ENCODE data around the gene ZCCHC7.
"Not testable (repeated sequence)": the region's sequence is repeated elsewhere in the genome, so short reads cannot be mapped to it uniquely, and the experiment has no call there.

The ZCCHC7 gene

GRCh38 chr9:37179576-37179975 is 59.2 kb downstream of the ZCCHC7 start:
- no peak for DNase-seq

- no peak for DNase-seq
These were observed 59.8 kb downstream of the ZCCHC7 start for GRCh38 chr9:37180138-37180537.

GRCh38 chr9:37182718-37183117 is 62.3 kb downstream of the ZCCHC7 start:
- no peak for DNase-seq

GRCh38 chr9:37184905-37185867 is 64.8 kb downstream of the ZCCHC7 start:
- no peak for DNase-seq

GRCh38 chr9:37187292-37187691 is 66.9 kb downstream of the ZCCHC7 start:
- DNase-seq, result peak in 1 of 2 donors; percentile 42

GRCh38 chr9:37187713-37188439 is 67.5 kb downstream of the ZCCHC7 start:
- peak; percentile 37 to 39 for DNase-seq

- not testable (repeated sequence) for DNase-seq
These were observed 70.4 kb downstream of the ZCCHC7 start for GRCh38 chr9:37190739-37191138.

- no peak for DNase-seq
These were observed 71.2 kb downstream of the ZCCHC7 start for GRCh38 chr9:37191403-37192089.

GRCh38 chr9:37192803-37193202 is 72.4 kb downstream of the ZCCHC7 start:
- DNase-seq, result no peak

- DNase-seq, result peak in 1 of 2 donors; percentile 61
These were observed 77.0 kb downstream of the ZCCHC7 start for GRCh38 chr9:37197158-37198038.

- no peak for DNase-seq
These were observed 77.8 kb downstream of the ZCCHC7 start for GRCh38 chr9:37198039-37198729.

- DNase-seq, result no peak
These were observed 78.5 kb downstream of the ZCCHC7 start for GRCh38 chr9:37198831-37199230.

GRCh38 chr9:37200433-37201005 is 80.1 kb downstream of the ZCCHC7 start:
- DNase-seq, result peak in 1 of 2 donors; percentile 7

GRCh38 chr9:37201581-37201980 is 81.2 kb downstream of the ZCCHC7 start:
- DNase-seq, result no peak

- no peak for DNase-seq
These were observed 81.7 kb downstream of the ZCCHC7 start for GRCh38 chr9:37202091-37202490.

GRCh38 chr9:37203456-37203855 is 83.1 kb downstream of the ZCCHC7 start:
- DNase-seq, result not testable (repeated sequence)

- DNase-seq, result no peak
These were observed 85.8 kb downstream of the ZCCHC7 start for GRCh38 chr9:37206121-37206620.

GRCh38 chr9:37209431-37210386 is 89.3 kb downstream of the ZCCHC7 start:
- no peak for DNase-seq

GRCh38 chr9:37210737-37211523 is 90.6 kb downstream of the ZCCHC7 start:
- no peak for DNase-seq
